OCI-LY7 (cell line): ENCODE results near the gene CLCA4. TPM values are rescaled to one million over a fixed set of nuclear protein-coding genes. Genes with fewer than 3 reads are reported as not detected.

ENCODE experiments used
- BruUV-seq: library from RNA; stranded (reverse); fragments of 400-500 nt; replicated peaks from 2 replicates; lab custom pipeline; 2021; lab: Mats Ljungman, UMichigan
- CTCF ChIA-PET: fragments of 300-600 bp; sonication (Branson Sonifier 250); formaldehyde crosslinking; loops from one replicate; lab custom pipeline; 2022; ENCODE audit warnings: antibody characterized with exemption; ENCODE audit not compliant: unreplicated experiment; lab: Charles Lee
- POLR2A ChIA-PET: fragments of 300-600 bp; sonication (Branson Sonifier 250); formaldehyde crosslinking; loops from one replicate; lab custom pipeline; 2022; ENCODE audit warnings: antibody characterized with exemption; lab: Charles Lee
- DNase-seq: peaks from one replicate; pipeline ENCODE4 v3.0.0-alpha.2; 2015; ENCODE audit warnings: low spot score
- H2AFZ ChIP-seq: fragments of 200-600 bp; sonication (generic), shearing (Covaris generic); 2 replicates; pipeline ENCODE4 v1.6.1; 2014; ENCODE audit warnings: mild to moderate bottlenecking, antibody characterized with exemption, low read length, moderate library complexity
- H3K27ac ChIP-seq: fragments of 200-600 bp; sonication (generic); 2 replicates; pipeline ENCODE4 v1.5.1; 2014; ENCODE audit warnings: mixed run types, low read depth, mild to moderate bottlenecking, moderate library complexity, low read length, inconsistent platforms; ENCODE audit not compliant: poor library complexity, severe bottlenecking
- H3K36me3 ChIP-seq: fragments of 200-600 bp; sonication (generic); 2 replicates; pipeline ENCODE4 v1.6.1; 2014; ENCODE audit warnings: mild to moderate bottlenecking, antibody characterized with exemption, low read length, moderate library complexity, mixed read lengths; ENCODE audit not compliant: insufficient read depth
- H3K4me1 ChIP-seq: fragments of 200-600 bp; sonication (generic); 2 replicates; pipeline ENCODE4 v1.5.1; 2014; ENCODE audit warnings: mild to moderate bottlenecking, low read length; ENCODE audit not compliant: insufficient read depth, poor library complexity, severe bottlenecking
- H3K4me2 ChIP-seq: fragments of 200-600 bp; sonication (generic); 2 replicates; pipeline ENCODE4 v1.6.1; 2014; ENCODE audit warnings: mild to moderate bottlenecking, low read length
- H3K4me3 ChIP-seq: fragments of 200-600 bp; sonication (generic); 2 replicates; pipeline ENCODE4 v1.5.1; 2014; ENCODE audit warnings: mild to moderate bottlenecking, low read depth, low read length; ENCODE audit not compliant: poor library complexity, severe bottlenecking
- H3K79me2 ChIP-seq: fragments of 200-600 bp; sonication (generic); 2 replicates; pipeline ENCODE4 v1.6.1; 2016; ENCODE audit warnings: low read depth, mild to moderate bottlenecking, low read length, moderate library complexity, mixed read lengths; ENCODE audit not compliant: insufficient read depth
- H3K9me2 ChIP-seq: fragments of 200-600 bp; sonication (generic); 2 replicates; pipeline ENCODE4 v1.6.1; 2016; ENCODE audit warnings: mild to moderate bottlenecking, low read length, mixed read lengths; ENCODE audit not compliant: insufficient read depth
- H3K9me3 ChIP-seq: fragments of 200-600 bp; sonication (generic); 2 replicates; pipeline ENCODE4 v1.6.1; 2014; ENCODE audit warnings: mild to moderate bottlenecking, mixed run types, low read length, mixed read lengths
- H4K20me1 ChIP-seq: fragments of 200-600 bp; sonication (generic); 2 replicates; pipeline ENCODE4 v1.6.1; 2014; ENCODE audit warnings: mild to moderate bottlenecking, antibody characterized with exemption, low read length, moderate library complexity, mixed read lengths; ENCODE audit not compliant: insufficient read depth
- CTCF ChIP-seq: fragments of 200-600 bp; sonication (generic); conservative IDR thresholded peaks from 2 replicates; pipeline ENCODE4 v1.5.1; 2014; ENCODE audit warnings: mild to moderate bottlenecking, antibody characterized with exemption, low read length, moderate library complexity, mixed read lengths
- EZH2phosphoT487 ChIP-seq: fragments of 200-600 bp; sonication (generic); IDR thresholded peaks from 2 replicates; pipeline ENCODE4 v1.6.1; 2018; ENCODE audit warnings: low read depth, borderline replicate concordance, mild to moderate bottlenecking, mixed run types, antibody characterized with exemption, low read length, moderate library complexity, mixed read lengths
- intact Hi-C: fragments of 100-400 bp; cut with micrococcal nuclease; formaldehyde crosslinking; loops from one replicate; pipeline ENCODE4 v1.10.0; 2022; ENCODE audit not compliant: unreplicated experiment
- total RNA-seq, 2 experiments: library from RNA; depleted of rRNA in 1 of 2; stranded (reverse); fragments of >200 nt in 1 of 2; shearing (Covaris generic) in 1 of 2; gene quantifications; 2 replicates each; pipeline ENCODE4 v1.2.3, GENCODE V29; 2014 to 2022

The CLCA4 gene
- total RNA-seq, 2 experiments from 2014 or later = not detected

- Histone ChIP-seq H3K4me3 (no peak overlapping the region), H3K4me2 (no peak overlapping the region), H3K36me3 (no peaks in the 10 kb centered on the region), H3K9me2 (no peaks in the 10 kb centered on the region), H3K27ac (no peak overlapping the region), H3K79me2 (no peaks in the 10 kb centered on the region), H2AFZ (no peak overlapping the region), H3K4me1 (no peaks in the 10 kb centered on the region), H3K9me3 (peaks cover 8% of the 10 kb centered on the region; the same call in 1 of the 2 replicates), H4K20me1 (no peaks in the 10 kb centered on the region)
- intact Hi-C loops = no loop called here
- ChIA-PET POLR2A (no interaction called here), CTCF (no interaction called here)
- no TSS peak for BruUV-seq
- no peak for DNase-seq
- TF ChIP-seq CTCF (no peak), EZH2phosphoT487 (no peak)
Observed at GRCh38 chr1:86557739-86558138, 10.9 kb downstream of the CLCA4 start.

- no peaks in the 10 kb centered on the region for H3K9me3 ChIP-seq
- ChIA-PET CTCF (no interaction called here), POLR2A (no interaction called here)
Observed at GRCh38 chr1:86563849-86564248, 17.0 kb downstream of the CLCA4 start.

More at GRCh38 chr1:86563849-86564248, 17.0 kb downstream of the CLCA4 start:
- intact Hi-C loops = no loop called here
- Histone ChIP-seq H3K79me2 (no peaks in the 10 kb centered on the region), H3K36me3 (no peaks in the 10 kb centered on the region), H3K9me2 (no peaks in the 10 kb centered on the region), H2AFZ (no peak overlapping the region), H3K4me2 (no peak overlapping the region), H4K20me1 (no peaks in the 10 kb centered on the region), H3K27ac (no peak overlapping the region), H3K4me3 (no peak overlapping the region), H3K4me1 (no peaks in the 10 kb centered on the region)
- BruUV-seq = no TSS peak
- TF ChIP-seq EZH2phosphoT487 (no peak), CTCF (no peak)
- DNase-seq = no peak
